Measurements from ENCODE around the gene ABT1.

ABT1 gene

GRCh38 chr6:26600759-26601158 is 4.0 kb downstream of the ABT1 start:
- Histone ChIP-seq H3K27ac (ENCODE audit: low read depth, low read length) (no peak overlapping the region), H3K27me3 (ENCODE audit: control insufficient read depth in 5 of 5, insufficient read depth in 4 of 5, low read length in 5 of 5) (no peaks in the 10 kb centered on the region), H3K9ac (ENCODE audit: low read length in 5 of 5) (no peak overlapping the region), H3K36me3 (ENCODE audit: control insufficient read depth in 5 of 5, insufficient read depth in 5 of 5, low read length in 5 of 5) (peaks cover 5 to 25% (median 19%) of the 10 kb centered on the region in 5 donors), H3K4me1 (ENCODE audit: control insufficient read depth in 5 of 5, insufficient read depth in 5 of 5, low read length in 5 of 5) (peaks cover 3 to 18% (median 16%) of the 10 kb centered on the region in 5 donors), H3K4me3 (ENCODE audit: low read depth in 1 of 5, low read length in 5 of 5) (no peak overlapping the region), H3K9me3 (ENCODE audit: control insufficient read depth in 5 of 5, low read length in 5 of 5) (no peaks in the 10 kb centered on the region)

GRCh38 chr6:26602262-26602661 is 5.5 kb downstream of the ABT1 start:
- H3K27me3 ChIP-seq (ENCODE audit: control insufficient read depth in 5 of 5, insufficient read depth in 4 of 5, low read length in 5 of 5): no peaks in the 10 kb centered on the region
- peaks cover 0 to 10% (median 10%) of the 10 kb centered on the region in 5 donors for H3K4me1 ChIP-seq (ENCODE audit: control insufficient read depth in 5 of 5, insufficient read depth in 5 of 5, low read length in 5 of 5)
- no peak overlapping the region for H3K27ac ChIP-seq (ENCODE audit: low read depth, low read length)
- H3K4me3 ChIP-seq (ENCODE audit: low read depth in 1 of 5, low read length in 5 of 5): no peak overlapping the region
- peaks cover 5 to 25% (median 19%) of the 10 kb centered on the region in 5 donors for H3K36me3 ChIP-seq (ENCODE audit: control insufficient read depth in 5 of 5, insufficient read depth in 5 of 5, low read length in 5 of 5)
- no peak overlapping the region for H3K9ac ChIP-seq (ENCODE audit: low read length in 5 of 5)
- H3K9me3 ChIP-seq (ENCODE audit: control insufficient read depth in 5 of 5, low read length in 5 of 5): no peaks in the 10 kb centered on the region

- H3K9ac ChIP-seq (ENCODE audit: low read length in 5 of 5): no peak overlapping the region
- peaks cover 0 to 5% (median 0%) of the 10 kb centered on the region in 5 donors for H3K4me1 ChIP-seq (ENCODE audit: control insufficient read depth in 5 of 5, insufficient read depth in 5 of 5, low read length in 5 of 5)
- H3K36me3 ChIP-seq (ENCODE audit: control insufficient read depth in 5 of 5, insufficient read depth in 5 of 5, low read length in 5 of 5): peaks cover 5 to 14% (median 9%) of the 10 kb centered on the region in 5 donors
- H3K9me3 ChIP-seq (ENCODE audit: control insufficient read depth in 5 of 5, low read length in 5 of 5): no peaks in the 10 kb centered on the region
- no peak overlapping the region for H3K4me3 ChIP-seq (ENCODE audit: low read depth in 1 of 5, low read length in 5 of 5)
- H3K27me3 ChIP-seq (ENCODE audit: control insufficient read depth in 5 of 5, insufficient read depth in 4 of 5, low read length in 5 of 5): no peaks in the 10 kb centered on the region
- H3K27ac ChIP-seq (ENCODE audit: low read depth, low read length): no peak overlapping the region
Measured at GRCh38 chr6:26604026-26604425, 7.3 kb downstream of the ABT1 start.

- Histone ChIP-seq H3K9ac (ENCODE audit: low read length in 5 of 5) (no peak overlapping the region), H3K27ac (ENCODE audit: low read depth, low read length) (no peak overlapping the region), H3K27me3 (ENCODE audit: control insufficient read depth in 5 of 5, insufficient read depth in 4 of 5, low read length in 5 of 5) (no peaks in the 10 kb centered on the region), H3K36me3 (ENCODE audit: control insufficient read depth in 5 of 5, insufficient read depth in 5 of 5, low read length in 5 of 5) (peaks cover 0 to 7% (median 5%) of the 10 kb centered on the region in 5 donors), H3K4me1 (ENCODE audit: control insufficient read depth in 5 of 5, insufficient read depth in 5 of 5, low read length in 5 of 5) (peaks cover 0 to 5% (median 0%) of the 10 kb centered on the region in 5 donors), H3K9me3 (ENCODE audit: control insufficient read depth in 5 of 5, low read length in 5 of 5) (no peaks in the 10 kb centered on the region), H3K4me3 (ENCODE audit: low read depth in 1 of 5, low read length in 5 of 5) (no peak overlapping the region)
Measured at GRCh38 chr6:26604797-26605196, 8.0 kb downstream of the ABT1 start.

- Histone ChIP-seq H3K27me3 (ENCODE audit: control insufficient read depth in 5 of 5, insufficient read depth in 4 of 5, low read length in 5 of 5) (peaks cover 0 to 8% (median 4%) of the 10 kb centered on the region in 5 donors), H3K36me3 (ENCODE audit: control insufficient read depth in 5 of 5, insufficient read depth in 5 of 5, low read length in 5 of 5) (no peaks in the 10 kb centered on the region), H3K9ac (ENCODE audit: low read length in 5 of 5) (peak overlapping the region in 1 of 5 donors; percentile 52), H3K27ac (ENCODE audit: low read depth, low read length) (no peak overlapping the region), H3K9me3 (ENCODE audit: control insufficient read depth in 5 of 5, low read length in 5 of 5) (no peaks in the 10 kb centered on the region), H3K4me3 (ENCODE audit: low read depth in 1 of 5, low read length in 5 of 5) (peak overlapping the region in 3 of 5 donors; percentile 9 to 40 (median 29)), H3K4me1 (ENCODE audit: control insufficient read depth in 5 of 5, insufficient read depth in 5 of 5, low read length in 5 of 5) (peaks cover 0 to 5% (median 0%) of the 10 kb centered on the region in 5 donors)
Measured at GRCh38 chr6:26607434-26608230, 10.9 kb downstream of the ABT1 start.

GRCh38 chr6:26609463-26609862 is 12.7 kb downstream of the ABT1 start:
- Histone ChIP-seq H3K27me3 (ENCODE audit: control insufficient read depth in 5 of 5, insufficient read depth in 4 of 5, low read length in 5 of 5) (peaks cover 10 to 26% (median 15%) of the 10 kb centered on the region in 5 donors), H3K4me1 (ENCODE audit: control insufficient read depth in 5 of 5, insufficient read depth in 5 of 5, low read length in 5 of 5) (peaks cover 0 to 14% (median 11%) of the 10 kb centered on the region in 5 donors), H3K36me3 (ENCODE audit: control insufficient read depth in 5 of 5, insufficient read depth in 5 of 5, low read length in 5 of 5) (no peaks in the 10 kb centered on the region), H3K9me3 (ENCODE audit: control insufficient read depth in 5 of 5, low read length in 5 of 5) (no peaks in the 10 kb centered on the region), H3K27ac (ENCODE audit: low read depth, low read length) (no peak overlapping the region), H3K4me3 (ENCODE audit: low read depth in 1 of 5, low read length in 5 of 5) (no peak overlapping the region), H3K9ac (ENCODE audit: low read length in 5 of 5) (no peak overlapping the region)

- Histone ChIP-seq H3K9me3 (ENCODE audit: control insufficient read depth in 5 of 5, low read length in 5 of 5) (no peaks in the 10 kb centered on the region), H3K4me1 (ENCODE audit: control insufficient read depth in 5 of 5, insufficient read depth in 5 of 5, low read length in 5 of 5) (peaks cover 0 to 15% (median 13%) of the 10 kb centered on the region in 5 donors), H3K27ac (ENCODE audit: low read depth, low read length) (no peak overlapping the region), H3K27me3 (ENCODE audit: control insufficient read depth in 5 of 5, insufficient read depth in 4 of 5, low read length in 5 of 5) (peaks cover 11 to 37% (median 21%) of the 10 kb centered on the region in 5 donors), H3K9ac (ENCODE audit: low read length in 5 of 5) (no peak overlapping the region), H3K4me3 (ENCODE audit: low read depth in 1 of 5, low read length in 5 of 5) (no peak overlapping the region), H3K36me3 (ENCODE audit: control insufficient read depth in 5 of 5, insufficient read depth in 5 of 5, low read length in 5 of 5) (no peaks in the 10 kb centered on the region)
Measured at GRCh38 chr6:26611599-26611998, 14.8 kb downstream of the ABT1 start.

GRCh38 chr6:26613201-26613600 is 16.4 kb downstream of the ABT1 start:
- H3K9ac ChIP-seq (ENCODE audit: low read length in 5 of 5): no peak overlapping the region
- no peaks in the 10 kb centered on the region for H3K36me3 ChIP-seq (ENCODE audit: control insufficient read depth in 5 of 5, insufficient read depth in 5 of 5, low read length in 5 of 5)
- no peak overlapping the region for H3K4me3 ChIP-seq (ENCODE audit: low read depth in 1 of 5, low read length in 5 of 5)
- peaks cover 0 to 14% (median 11%) of the 10 kb centered on the region in 5 donors for H3K4me1 ChIP-seq (ENCODE audit: control insufficient read depth in 5 of 5, insufficient read depth in 5 of 5, low read length in 5 of 5)
- H3K9me3 ChIP-seq (ENCODE audit: control insufficient read depth in 5 of 5, low read length in 5 of 5): peaks cover 0 to 2% (median 0%) of the 10 kb centered on the region in 5 donors
- H3K27me3 ChIP-seq (ENCODE audit: control insufficient read depth in 5 of 5, insufficient read depth in 4 of 5, low read length in 5 of 5): peaks cover 11 to 37% (median 21%) of the 10 kb centered on the region in 5 donors
- H3K27ac ChIP-seq (ENCODE audit: low read depth, low read length): no peak overlapping the region

GRCh38 chr6:26613689-26614683 is 17.2 kb downstream of the ABT1 start:
- H3K9ac ChIP-seq (ENCODE audit: low read length in 5 of 5): peak overlapping the region in 2 of 5 donors; percentile 51 to 71
- H3K9me3 ChIP-seq (ENCODE audit: control insufficient read depth in 5 of 5, low read length in 5 of 5): peaks cover 0 to 2% (median 0%) of the 10 kb centered on the region in 5 donors
- no peaks in the 10 kb centered on the region for H3K36me3 ChIP-seq (ENCODE audit: control insufficient read depth in 5 of 5, insufficient read depth in 5 of 5, low read length in 5 of 5)
- H3K27ac ChIP-seq (ENCODE audit: low read depth, low read length): no peak overlapping the region
- peaks cover 11 to 37% (median 21%) of the 10 kb centered on the region in 5 donors for H3K27me3 ChIP-seq (ENCODE audit: control insufficient read depth in 5 of 5, insufficient read depth in 4 of 5, low read length in 5 of 5)
- H3K4me1 ChIP-seq (ENCODE audit: control insufficient read depth in 5 of 5, insufficient read depth in 5 of 5, low read length in 5 of 5): peaks cover 0 to 14% (median 11%) of the 10 kb centered on the region in 5 donors
- H3K4me3 ChIP-seq (ENCODE audit: low read depth in 1 of 5, low read length in 5 of 5): peak overlapping the region in 4 of 5 donors; percentile 48 to 61 (median 55)

Measured in subcutaneous abdominal adipose tissue (tissue), 5 donors.